DOHH2 (cell line): ENCODE results near the gene DUSP1.

ENCODE experiments used
- H3F3A ChIP-seq: fragments of 200-600 bp; sonication (generic), shearing (Covaris generic); 2 replicates; pipeline ENCODE4 v1.6.0; 2016; ENCODE audit warnings: antibody characterized with exemption, mild to moderate bottlenecking; ENCODE audit not compliant: control insufficient read depth, insufficient read depth
- H3K27ac ChIP-seq: fragments of 200-600 bp; sonication (generic); 2 replicates; pipeline ENCODE4 v1.5.1; 2014; ENCODE audit warnings: low read depth, mild to moderate bottlenecking, low read length, moderate library complexity
- H3K27me3 ChIP-seq: fragments of 200-600 bp; sonication (generic); 2 replicates; pipeline ENCODE4 v1.6.1; 2014; ENCODE audit warnings: mild to moderate bottlenecking, low read length, mixed read lengths; ENCODE audit not compliant: control insufficient read depth
- H3K36me3 ChIP-seq: fragments of 200-600 bp; sonication (generic); 2 replicates; pipeline ENCODE4 v1.6.1; 2014; ENCODE audit warnings: mild to moderate bottlenecking, low read length, moderate library complexity, mixed read lengths; ENCODE audit not compliant: control insufficient read depth
- H3K4me1 ChIP-seq: fragments of 200-600 bp; sonication (generic); 2 replicates; pipeline ENCODE4 v1.6.1; 2014; ENCODE audit warnings: mild to moderate bottlenecking, low read length, mixed read lengths; ENCODE audit not compliant: control insufficient read depth
- H3K4me2 ChIP-seq: fragments of 200-600 bp; sonication (generic); 2 replicates; pipeline ENCODE4 v1.6.0; 2014; ENCODE audit warnings: mild to moderate bottlenecking, low read length, moderate library complexity
- H3K4me3 ChIP-seq: fragments of 200-600 bp; sonication (generic); 2 replicates; pipeline ENCODE4 v1.5.1; 2014; ENCODE audit warnings: mild to moderate bottlenecking, low read length, mixed read lengths
- H3K79me2 ChIP-seq: fragments of 200-600 bp; sonication (generic); 2 replicates; pipeline ENCODE4 v1.6.1; 2014; ENCODE audit warnings: mild to moderate bottlenecking, low read length, mixed read lengths; ENCODE audit not compliant: control insufficient read depth
- H3K9me2 ChIP-seq: fragments of 200-600 bp; sonication (generic); replicated peaks from 2 replicates; pipeline ENCODE4 v1.6.1; 2014; ENCODE audit warnings: mild to moderate bottlenecking, low read length, mixed read lengths; ENCODE audit not compliant: control insufficient read depth
- H3K9me3 ChIP-seq: fragments of 200-600 bp; sonication (generic); 2 replicates; pipeline ENCODE4 v1.6.1; 2014; ENCODE audit warnings: antibody characterized with exemption, low read length, mixed read lengths; ENCODE audit not compliant: control insufficient read depth, insufficient read depth
- H4K20me1 ChIP-seq: fragments of 200-600 bp; sonication (generic); 2 replicates; pipeline ENCODE4 v1.6.0; 2014; ENCODE audit warnings: low read depth, mild to moderate bottlenecking, antibody characterized with exemption, low read length, moderate library complexity; ENCODE audit not compliant: control insufficient read depth, insufficient read depth
- EZH2phosphoT487 ChIP-seq: fragments of 200-600 bp; sonication (generic); IDR thresholded peaks from 2 replicates; pipeline ENCODE4 v1.6.1; 2017; ENCODE audit warnings: borderline replicate concordance, mild to moderate bottlenecking, antibody characterized with exemption, low read length, moderate library complexity, mixed read lengths
- TF ChIP-seq, protein P1 (sequence below): fragments of 200-600 bp; sonication (generic); IDR thresholded peaks from one replicate; pipeline ENCODE4 v1.5.1; 2014; ENCODE audit warnings: antibody characterized with exemption, mild to moderate bottlenecking, low read depth, low read length; ENCODE audit not compliant: poor library complexity, severe bottlenecking

Gene DUSP1

DNA sequence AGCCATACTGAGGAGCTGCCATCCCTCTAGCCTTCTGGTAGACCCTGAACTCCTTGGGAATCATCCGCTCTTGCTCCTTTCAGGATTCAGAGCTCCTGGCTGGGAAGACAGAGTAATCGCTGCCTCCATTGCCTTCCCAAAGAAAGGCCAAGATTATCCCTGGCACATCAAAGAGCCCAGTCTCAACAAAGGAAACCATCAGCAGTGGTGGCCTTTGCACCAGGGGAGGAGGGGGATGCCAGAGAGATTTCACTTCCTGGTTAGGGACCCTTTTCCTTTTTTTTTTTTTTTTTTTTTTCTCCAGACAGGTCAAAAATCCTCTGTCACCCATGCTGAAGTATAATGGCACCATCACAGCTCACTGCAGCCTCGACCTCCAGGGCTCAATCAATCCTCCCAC lies 47.1 kb upstream of the DUSP1 start:
- H3K4me2 ChIP-seq: no peak overlapping the region
- H3K79me2 ChIP-seq: no peaks in the 10 kb centered on the region
- no peaks in the 10 kb centered on the region for H3K36me3 ChIP-seq
- peaks cover 7% of the 10 kb centered on the region; the same call in 1 of the 2 replicates for H3K27me3 ChIP-seq
- H3K4me3 ChIP-seq: no peak overlapping the region
- H3K4me1 ChIP-seq: no peaks in the 10 kb centered on the region
- no peaks in the 10 kb centered on the region for H3K9me3 ChIP-seq
- no peak overlapping the region for H3K27ac ChIP-seq
- no peaks in the 10 kb centered on the region for H3F3A ChIP-seq
- H4K20me1 ChIP-seq: no peaks in the 10 kb centered on the region
- H3K9me2 ChIP-seq: no peaks in the 10 kb centered on the region
- no peak for TF ChIP-seq EZH2phosphoT487
- TF ChIP-seq, protein P1, sequence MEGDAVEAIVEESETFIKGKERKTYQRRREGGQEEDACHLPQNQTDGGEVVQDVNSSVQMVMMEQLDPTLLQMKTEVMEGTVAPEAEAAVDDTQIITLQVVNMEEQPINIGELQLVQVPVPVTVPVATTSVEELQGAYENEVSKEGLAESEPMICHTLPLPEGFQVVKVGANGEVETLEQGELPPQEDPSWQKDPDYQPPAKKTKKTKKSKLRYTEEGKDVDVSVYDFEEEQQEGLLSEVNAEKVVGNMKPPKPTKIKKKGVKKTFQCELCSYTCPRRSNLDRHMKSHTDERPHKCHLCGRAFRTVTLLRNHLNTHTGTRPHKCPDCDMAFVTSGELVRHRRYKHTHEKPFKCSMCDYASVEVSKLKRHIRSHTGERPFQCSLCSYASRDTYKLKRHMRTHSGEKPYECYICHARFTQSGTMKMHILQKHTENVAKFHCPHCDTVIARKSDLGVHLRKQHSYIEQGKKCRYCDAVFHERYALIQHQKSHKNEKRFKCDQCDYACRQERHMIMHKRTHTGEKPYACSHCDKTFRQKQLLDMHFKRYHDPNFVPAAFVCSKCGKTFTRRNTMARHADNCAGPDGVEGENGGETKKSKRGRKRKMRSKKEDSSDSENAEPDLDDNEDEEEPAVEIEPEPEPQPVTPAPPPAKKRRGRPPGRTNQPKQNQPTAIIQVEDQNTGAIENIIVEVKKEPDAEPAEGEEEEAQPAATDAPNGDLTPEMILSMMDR: no peak

DNA sequence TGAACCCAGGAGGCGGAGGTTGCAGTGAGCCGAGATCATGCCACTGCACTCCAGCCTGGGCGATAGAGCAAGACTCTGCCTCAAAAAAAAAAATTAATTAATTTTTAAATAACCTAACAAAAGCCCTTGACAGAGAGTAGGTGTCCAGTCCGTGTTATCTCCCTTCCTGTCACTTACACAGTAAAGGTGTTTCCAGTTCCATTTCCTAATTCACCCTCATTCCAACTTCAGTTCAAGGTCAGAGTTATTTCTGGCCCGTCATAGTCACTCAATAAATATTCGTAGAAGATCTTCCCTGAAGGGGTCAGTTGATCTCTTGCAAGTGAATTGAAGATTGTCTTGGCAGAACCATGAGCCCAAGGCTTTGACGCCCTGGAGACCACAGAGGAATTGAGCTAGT lies 46.7 kb upstream of the DUSP1 start:
- no peaks in the 10 kb centered on the region for H3K36me3 ChIP-seq
- H3K4me3 ChIP-seq: no peak overlapping the region
- H3K4me2 ChIP-seq: no peak overlapping the region
- H3K9me3 ChIP-seq: no peaks in the 10 kb centered on the region
- no peaks in the 10 kb centered on the region for H3K9me2 ChIP-seq
- no peak for TF ChIP-seq EZH2phosphoT487
- TF ChIP-seq, protein P1: no peak
- H4K20me1 ChIP-seq: no peaks in the 10 kb centered on the region
- no peak overlapping the region for H3K27ac ChIP-seq
- no peaks in the 10 kb centered on the region for H3F3A ChIP-seq
- no peaks in the 10 kb centered on the region for H3K79me2 ChIP-seq
- no peaks in the 10 kb centered on the region for H3K4me1 ChIP-seq
- peaks cover 7% of the 10 kb centered on the region; the same call in 1 of the 2 replicates for H3K27me3 ChIP-seq

DNA sequence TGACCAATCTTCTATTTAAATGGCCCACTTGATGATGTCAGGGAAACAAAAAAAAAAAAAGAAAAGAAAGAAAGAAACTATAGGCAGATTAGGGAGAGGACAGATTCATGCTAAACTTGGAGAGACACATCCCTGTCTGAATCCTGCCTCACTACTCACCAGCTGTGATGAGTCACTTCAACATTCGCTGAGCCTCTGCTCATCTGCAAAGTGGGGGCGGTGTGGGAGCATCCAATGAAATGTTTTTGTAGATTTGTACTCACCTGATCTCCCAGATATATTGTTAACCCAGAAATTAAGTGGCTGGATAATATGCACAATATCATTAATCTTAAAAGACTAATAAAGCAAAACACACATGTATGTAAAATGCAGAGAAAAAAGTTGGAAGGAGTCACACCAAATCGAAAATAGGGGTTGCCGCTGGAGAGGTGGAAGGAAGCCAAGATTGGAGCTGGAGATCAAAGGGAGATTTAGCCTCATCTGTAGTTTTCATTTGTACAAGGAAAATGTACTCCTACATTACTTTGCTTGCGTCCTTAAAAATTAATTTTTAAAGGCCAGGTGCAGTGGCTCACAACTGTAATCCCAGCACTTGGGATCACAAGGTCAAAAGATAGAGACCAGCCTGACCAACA lies 46.0 kb upstream of the DUSP1 start:
- Histone ChIP-seq H3K9me3 (no peaks in the 10 kb centered on the region), H3F3A (no peaks in the 10 kb centered on the region), H3K4me3 (no peak overlapping the region), H3K27me3 (peaks cover 7% of the 10 kb centered on the region; the same call in 1 of the 2 replicates), H3K4me1 (no peaks in the 10 kb centered on the region), H3K9me2 (no peaks in the 10 kb centered on the region), H3K27ac (no peak overlapping the region), H3K36me3 (no peaks in the 10 kb centered on the region), H3K4me2 (no peak overlapping the region), H4K20me1 (no peaks in the 10 kb centered on the region), H3K79me2 (no peaks in the 10 kb centered on the region)
- no peak for TF ChIP-seq EZH2phosphoT487
- TF ChIP-seq, protein P1: no peak
